HL-60 (cell line): ENCODE measurements around the gene RBMS3.

Source experiments
- CTCF ChIP-seq: IDR thresholded peaks from one replicate; pipeline ENCODE4 v1.5.1; 2011; ENCODE audit warnings: low read length, control low read depth, inconsistent platforms; ENCODE audit not compliant: insufficient read depth
- REST ChIP-seq: IDR thresholded peaks from 2 replicates; pipeline ENCODE4 v1.6.1; 2012; ENCODE audit warnings: low read depth; ENCODE audit not compliant: insufficient replicate concordance
- SPI1 ChIP-seq: IDR thresholded peaks from 2 replicates; pipeline ENCODE4 v1.6.1; 2012; ENCODE audit warnings: low read depth, mild to moderate bottlenecking, borderline replicate concordance

GRCh38 chr3:29468187-29468586 lies 187.3 kb downstream of the RBMS3 start:
- TF ChIP-seq CTCF (no peak), SPI1 (no peak), REST (no peak)
